GM19193 (cell line): ENCODE measurements around the gene SASH1.

ENCODE experiments used
- POLR2A ChIP-seq: IDR thresholded peaks from 4 replicates; pipeline ENCODE4 v1.6.1; 2011; ENCODE audit not compliant: insufficient read depth, insufficient read length; ENCODE audit errors: extremely low read depth

Gene SASH1

DNA sequence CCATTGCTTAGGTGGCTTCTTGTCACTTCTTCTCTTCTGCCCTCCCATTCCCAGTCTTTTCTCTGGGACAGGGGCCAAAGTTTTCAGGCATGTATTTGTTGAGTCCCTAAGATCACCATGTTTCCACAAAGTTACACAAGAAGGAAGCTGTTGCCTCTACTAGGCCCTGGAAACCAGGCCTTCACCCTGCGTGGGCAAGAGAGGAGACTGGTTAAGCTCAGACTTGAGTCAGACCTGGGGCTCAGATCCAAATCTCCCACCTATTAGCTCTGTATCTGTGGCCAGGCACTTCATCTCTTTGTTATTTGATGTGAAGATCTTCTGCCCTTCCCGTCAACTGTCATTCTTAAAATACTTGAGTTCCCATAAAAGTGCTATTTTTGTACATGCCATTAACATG is 154.6 kb downstream of the SASH1 start:
- no peak for TF ChIP-seq POLR2A

DNA sequence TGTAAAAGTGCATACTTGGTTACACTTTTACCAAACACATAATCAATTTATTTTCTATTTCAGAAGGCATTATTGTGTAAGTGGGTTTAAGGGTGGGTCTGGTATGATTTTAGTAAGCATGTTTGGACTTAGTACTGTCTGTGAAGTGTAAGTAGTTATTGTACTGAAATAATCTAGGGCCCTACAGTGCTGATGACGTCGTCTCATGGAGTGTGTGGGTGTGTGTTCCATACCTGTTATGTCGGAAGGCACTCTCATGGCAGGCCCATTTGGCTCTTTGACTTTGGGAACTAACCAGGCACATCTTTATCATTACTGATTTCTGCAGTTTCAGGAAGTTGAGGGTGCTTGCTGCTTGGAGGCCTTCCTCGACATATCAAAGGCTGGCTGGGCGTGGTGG is 155.1 kb downstream of the SASH1 start:
- TF ChIP-seq POLR2A = no peak

DNA sequence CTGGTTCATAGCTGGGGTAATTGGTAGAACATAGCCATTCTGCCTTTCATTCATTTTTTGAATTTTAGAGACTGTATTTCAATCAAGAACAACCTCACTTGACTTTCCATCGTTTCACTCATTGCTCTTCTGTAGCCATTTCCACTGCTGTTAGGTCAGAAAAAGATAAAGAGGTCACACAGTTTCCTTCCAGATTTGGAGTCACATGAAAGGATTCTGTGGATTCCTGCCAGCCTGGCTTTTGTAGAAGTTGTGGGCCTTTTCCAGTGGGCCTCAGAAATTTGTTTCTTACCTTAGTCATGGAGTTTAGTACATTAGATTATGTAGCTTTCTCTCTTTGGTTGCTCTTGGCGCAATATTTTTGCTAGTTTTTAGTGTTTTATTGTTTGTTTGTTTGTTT is 157.8 kb downstream of the SASH1 start:
- TF ChIP-seq POLR2A = no peak

DNA sequence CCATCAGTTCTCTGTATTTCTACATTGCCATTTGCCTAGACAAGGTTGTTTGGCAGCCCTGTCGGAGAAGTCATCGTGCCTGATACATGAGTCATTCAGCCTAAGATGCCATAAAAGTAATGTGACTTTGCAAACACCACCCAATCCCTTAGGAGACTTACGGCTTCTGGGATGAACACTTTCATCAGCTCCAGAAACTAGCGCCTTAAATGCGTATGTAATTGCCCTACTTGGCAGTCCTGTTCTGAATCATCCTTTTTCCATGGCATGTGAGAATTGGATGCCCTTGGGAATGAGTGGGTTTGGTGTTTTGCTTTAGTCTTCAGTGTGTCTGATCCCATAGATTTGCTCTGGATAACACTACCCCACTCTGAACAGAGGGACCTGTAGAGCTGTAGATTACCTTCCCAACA is 158.5 kb downstream of the SASH1 start:
- no peak for TF ChIP-seq POLR2A

DNA sequence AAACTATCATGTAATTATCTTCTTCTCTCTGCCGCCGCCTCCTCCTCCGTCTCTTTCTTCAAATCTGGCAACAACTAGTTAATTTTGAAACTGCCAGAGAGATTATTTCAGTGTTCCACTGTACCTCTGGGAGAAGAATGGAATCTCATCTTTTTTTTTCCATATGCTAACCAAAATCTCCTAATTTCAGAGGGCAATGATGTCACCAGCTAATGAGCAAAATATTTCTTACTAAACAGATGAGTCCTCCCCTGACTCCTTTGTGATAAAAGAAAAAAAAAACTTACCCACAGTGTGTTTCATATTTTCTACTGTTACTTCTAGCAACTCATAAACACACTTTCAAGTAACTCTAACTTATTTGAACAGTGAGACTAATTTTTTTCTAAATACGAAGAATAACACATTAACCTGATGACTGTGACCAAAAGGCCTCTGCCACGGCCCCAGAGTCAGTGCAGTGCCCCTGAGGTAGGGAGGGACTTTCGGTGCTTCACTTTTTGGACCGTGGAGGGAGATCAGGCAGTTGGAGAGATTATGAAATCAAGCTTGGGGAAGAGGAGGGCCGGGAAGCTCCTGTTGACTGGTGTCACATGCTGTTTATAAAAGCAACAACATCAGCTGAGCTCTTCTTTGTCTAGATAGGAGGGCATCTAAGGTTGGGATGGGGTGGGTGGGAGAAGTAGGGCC is 159.6 kb downstream of the SASH1 start:
- TF ChIP-seq POLR2A = no peak

DNA sequence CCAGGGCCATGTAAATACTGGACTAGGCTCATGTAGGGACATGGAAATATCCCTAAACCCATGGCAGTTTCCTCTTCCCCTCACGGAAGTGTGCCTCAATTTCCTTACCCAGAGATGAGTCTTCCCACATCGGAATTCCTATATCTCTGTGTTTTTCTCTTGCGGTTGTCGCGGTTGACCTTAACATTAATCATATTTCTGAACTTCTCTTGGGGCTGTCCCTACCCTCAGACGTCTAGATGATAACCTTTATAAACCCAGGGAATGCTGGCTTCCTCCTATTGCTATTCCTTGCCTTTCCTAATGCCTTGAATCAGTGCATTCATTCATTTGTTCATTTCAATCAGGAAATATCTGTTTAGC is 160.1 kb downstream of the SASH1 start:
- TF ChIP-seq POLR2A = no peak

DNA sequence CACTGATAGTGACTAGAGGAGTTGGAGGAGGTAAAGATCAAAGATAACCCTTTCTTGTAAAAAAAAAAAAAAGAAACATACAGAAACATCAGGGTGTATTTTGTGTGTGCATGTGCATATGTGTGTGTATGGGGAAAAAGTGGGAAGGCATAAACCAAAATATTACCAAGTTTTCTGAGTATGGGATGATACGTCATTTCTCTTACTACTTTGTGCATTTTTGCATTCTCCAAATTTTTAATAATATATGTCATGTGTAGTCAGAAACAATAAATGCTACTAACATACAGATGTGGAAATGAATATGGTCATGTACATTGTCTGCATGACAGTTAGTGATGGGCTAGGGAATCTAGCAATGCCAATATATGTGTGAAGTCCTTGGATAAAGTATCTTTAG is 161.1 kb downstream of the SASH1 start:
- no peak for TF ChIP-seq POLR2A

DNA sequence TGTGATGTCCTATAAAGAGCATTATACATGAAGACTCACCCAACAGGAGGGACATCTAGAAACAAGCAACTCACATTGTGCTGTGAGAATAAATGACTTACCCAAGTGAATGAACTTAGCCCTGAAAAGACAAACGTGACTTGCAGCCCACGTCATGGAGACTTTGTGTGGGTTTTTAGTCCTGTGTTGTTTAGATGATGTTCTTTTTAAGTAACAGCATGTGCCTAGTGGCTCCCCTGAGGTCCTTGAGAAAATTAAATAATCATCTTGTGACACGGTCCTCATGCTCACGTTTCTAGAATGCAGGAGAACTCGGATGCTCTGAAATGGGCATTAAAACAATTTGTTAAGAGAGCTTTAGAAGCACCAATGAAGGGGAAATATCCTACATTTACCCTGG is 165.1 kb downstream of the SASH1 start:
- no peak for TF ChIP-seq POLR2A

DNA sequence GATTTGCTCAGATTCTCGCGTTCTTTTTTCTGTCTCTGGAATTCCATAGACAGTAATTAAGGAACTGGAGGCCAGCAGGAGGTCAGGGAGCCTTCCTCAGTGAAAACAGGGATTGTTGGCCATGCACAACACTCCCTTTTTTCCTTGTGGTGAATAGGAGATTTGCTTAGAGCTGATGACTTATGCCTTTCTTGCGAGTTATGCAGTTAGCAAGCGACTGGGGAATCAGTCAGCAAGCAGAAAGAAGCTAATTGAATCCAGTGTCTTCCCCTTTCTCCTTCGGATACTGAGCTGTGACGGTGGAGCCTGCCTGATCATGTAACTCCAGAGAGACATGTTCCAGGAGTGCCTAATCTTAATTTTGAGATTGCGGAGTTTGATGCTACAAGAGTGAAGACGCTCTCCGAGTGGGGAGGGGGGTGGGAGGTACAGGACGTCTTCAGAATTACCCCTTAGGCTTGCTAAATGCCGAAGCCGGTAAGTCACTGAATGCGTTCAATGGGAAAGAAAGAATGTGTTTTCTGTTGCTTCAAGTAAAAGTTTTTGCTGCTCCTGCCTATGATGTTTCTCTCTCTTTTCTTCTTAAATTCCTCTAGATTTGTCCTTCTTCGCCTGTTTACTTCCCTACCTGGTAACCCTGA is 165.9 kb downstream of the SASH1 start:
- no peak for TF ChIP-seq POLR2A

DNA sequence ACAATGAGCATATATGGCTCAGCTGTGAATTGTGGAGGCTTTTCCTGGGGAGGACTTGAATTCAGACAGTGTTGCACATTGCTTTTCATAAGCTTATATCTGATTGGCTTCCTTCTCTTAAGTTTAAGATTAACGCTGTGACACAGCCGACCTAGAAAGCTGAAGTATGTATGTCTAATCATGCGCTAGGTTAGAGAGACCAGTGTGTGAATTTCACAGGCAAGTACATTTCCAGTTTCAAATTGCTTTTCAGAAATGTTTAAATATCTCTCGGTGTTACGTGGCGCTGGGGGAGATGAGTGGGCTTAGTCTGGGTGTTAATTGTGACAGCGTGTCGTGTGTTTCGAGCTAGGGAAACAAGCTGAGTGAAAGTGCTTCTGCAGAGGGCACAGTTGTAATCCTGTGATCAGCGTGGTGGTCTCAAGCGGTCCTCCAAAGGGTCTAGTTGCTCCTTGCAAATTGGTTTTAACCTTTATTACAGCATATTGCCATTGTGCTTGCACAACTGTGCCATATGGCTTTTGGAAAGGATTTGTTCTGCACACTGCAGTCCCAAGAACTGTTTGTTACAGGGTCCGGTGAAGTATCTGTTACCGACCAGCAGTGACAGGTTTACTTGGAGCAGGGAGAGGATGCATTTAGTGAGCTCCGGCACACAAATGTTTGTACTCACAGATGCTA is 166.6 kb downstream of the SASH1 start:
- TF ChIP-seq POLR2A = no peak

DNA sequence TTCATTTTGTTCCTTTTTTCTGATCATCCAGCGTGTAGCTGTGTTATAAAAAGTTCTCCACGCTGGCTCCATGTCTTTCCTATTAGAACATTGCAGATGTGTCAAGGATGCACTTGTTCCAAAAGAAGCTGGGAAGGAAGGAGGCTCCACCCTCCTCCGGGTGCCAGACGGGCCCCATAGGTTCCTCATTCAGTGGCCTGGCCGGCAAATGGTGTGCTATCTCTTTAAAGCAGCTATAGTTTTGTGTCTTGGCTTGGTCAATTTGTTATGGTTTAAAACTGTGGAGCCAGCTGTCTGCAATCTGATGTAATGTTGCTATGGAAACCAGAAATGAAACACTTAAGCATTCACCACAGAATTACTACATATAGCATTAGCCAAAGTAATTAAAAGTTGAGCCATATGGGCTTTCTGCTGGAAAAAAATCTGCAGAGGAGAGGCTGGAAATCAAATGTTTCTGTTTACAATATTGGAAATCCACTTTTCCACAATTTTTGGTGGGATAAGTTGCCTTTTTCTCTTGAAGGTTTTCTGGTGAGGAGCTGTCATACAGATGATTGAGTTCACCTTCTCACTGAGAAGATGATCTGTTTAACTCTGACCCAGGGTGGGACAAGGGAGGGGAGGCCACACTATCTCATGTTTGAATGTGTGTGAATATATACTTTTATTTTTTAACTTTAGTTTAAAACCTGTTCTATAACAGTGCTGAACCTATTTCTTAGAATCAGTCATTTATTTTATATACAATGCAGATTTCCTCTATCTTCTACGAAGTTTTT is 167.4 kb downstream of the SASH1 start:
- TF ChIP-seq POLR2A = no peak

DNA sequence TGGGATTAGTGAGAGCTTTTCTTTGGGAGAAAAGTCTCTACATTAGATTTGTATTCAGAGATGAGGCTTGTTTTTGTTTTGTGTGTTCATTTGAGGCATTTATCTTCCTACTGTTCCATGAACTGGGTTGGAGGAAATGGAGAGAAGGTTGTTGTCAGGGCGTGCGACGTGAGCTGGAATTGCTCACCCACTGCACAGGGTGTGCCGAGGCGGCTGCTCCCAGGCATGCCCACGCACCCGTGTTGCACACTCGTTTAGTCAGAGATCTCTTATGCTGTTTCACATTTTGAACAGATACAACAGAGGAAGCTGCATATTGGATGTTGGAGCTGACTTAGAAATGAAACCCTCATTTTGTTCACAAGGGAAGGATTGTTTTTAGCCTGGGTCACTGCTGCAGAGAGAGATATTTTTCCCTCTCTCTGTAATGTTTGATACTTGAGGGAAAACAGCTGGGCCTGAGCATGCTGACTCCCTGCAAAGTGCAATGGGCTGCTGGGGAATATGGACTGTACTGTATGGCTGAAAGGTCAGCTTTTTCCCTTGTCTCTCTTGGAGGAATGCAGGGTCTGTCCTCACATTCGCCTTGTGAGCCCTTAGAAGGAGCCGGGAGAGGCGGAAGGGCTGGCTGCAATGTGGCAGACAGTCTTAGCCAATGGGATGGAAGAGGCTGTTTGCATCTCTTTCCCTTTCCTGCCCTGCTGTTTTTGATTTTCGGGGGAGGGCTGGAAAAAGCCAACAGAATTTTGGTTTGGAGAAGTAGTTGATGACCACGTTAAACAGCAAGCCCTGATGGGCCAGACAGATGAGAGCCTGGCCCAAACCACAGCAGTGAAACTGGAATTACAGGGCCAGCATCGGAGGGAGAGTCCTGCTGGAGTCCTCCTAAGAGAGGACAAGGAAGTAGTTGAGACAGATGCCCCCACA is 170.8 kb downstream of the SASH1 start:
- no peak for TF ChIP-seq POLR2A

DNA sequence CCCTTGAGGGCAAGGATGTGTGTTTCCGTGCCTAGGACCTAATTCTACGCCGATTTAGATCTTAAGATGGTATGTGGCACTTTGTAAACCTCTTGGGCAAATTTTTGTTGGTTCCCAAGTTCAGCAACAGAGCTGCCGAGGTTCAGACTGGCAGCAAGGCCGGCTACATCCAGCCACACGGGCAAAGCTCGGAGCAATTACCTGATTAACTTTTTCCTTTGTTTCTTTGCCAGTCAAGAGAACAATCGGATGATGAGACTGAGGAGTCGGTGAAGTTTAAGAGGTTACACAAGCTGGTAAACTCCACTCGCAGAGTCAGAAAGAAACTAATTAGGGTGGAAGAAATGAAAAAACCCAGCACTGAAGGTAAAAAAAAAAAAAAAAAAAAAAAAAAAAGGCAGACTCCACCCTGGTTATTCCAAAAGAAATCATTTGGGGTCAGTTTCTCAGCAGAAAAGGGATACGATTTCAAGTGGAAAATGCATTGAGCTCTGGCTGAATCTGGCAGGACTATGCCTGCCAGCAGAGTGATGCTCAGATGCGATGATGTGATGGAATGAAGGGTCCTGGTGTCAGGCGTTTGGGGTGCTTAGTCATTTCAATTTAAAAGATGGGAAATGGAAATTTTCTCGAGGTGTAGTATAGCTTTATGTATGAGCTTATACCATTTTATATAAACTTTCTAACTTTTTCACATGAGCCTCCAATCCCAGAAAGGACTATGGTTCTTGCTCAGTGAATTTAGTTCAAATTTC is 171.6 kb downstream of the SASH1 start:
- TF ChIP-seq POLR2A = no peak

DNA sequence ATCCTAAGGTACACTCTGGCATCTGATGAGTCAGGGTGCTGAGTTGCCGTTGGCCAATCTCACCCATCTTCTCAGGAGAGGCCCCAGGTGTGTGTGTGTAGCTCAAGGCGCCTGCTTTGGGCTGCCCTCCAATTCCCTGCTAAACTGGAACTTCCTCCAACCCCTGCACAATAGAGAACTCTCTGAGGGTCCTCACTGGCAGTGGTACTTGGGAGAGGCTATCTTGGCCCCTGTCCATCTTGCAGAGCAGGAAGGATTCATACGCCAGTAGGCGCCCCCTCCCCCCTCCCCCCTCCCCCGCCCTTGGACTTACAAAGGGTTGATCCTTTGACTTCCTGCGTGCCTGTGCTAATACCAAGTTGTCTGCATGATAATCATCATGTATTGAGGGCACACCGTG is 173.6 kb downstream of the SASH1 start:
- TF ChIP-seq POLR2A = no peak
